Fibroblast of the conjunctiva (primary cell): ENCODE results near the gene ARMC9.

ENCODE experiments used
- DNase-seq: peaks from one replicate; pipeline ENCODE4 v3.0.0-alpha.2; 2010; ENCODE audit warnings: low read depth

Gene ARMC9

DNA sequence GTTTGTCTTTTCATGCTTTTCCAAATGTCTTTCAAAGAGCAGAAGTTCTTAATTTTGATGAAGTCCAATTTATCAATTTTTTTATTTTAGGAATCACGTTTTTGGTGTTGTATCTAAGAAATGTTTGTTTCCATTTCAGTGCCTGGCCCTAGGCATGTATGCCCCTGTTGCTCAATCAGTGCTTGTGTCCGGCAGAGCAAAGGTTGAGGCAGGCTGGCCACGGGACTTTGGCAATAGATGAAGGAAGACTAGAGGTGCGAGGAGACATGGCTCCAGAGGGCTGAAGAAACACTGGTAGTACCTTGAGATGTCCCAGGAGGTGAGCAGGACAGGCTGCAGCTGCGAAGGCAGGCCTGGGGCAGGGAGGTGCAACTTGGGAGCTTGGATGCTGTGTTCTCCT, 187.0 kb downstream of the ARMC9 start:
- no peak for DNase-seq

DNA sequence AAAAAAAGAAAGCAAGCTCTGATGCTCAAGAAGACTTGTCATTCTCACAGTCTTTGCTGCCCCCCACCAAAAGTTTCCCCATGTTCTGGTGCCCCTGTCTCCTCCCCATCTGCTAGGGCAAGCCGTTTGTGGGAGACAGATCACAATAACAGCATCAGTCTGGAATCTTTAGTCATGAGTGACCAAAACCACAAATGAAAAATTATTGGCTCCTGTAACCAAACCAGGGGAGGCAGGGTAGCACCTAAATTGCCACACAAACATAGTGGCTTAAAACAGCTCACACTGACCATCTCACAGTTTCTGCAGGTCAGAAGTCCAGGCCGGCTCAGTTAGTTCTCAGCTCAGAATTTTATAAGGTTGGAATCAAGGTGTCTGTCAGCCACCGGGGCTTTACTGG, 188.0 kb downstream of the ARMC9 start:
- DNase-seq, result no peak

DNA sequence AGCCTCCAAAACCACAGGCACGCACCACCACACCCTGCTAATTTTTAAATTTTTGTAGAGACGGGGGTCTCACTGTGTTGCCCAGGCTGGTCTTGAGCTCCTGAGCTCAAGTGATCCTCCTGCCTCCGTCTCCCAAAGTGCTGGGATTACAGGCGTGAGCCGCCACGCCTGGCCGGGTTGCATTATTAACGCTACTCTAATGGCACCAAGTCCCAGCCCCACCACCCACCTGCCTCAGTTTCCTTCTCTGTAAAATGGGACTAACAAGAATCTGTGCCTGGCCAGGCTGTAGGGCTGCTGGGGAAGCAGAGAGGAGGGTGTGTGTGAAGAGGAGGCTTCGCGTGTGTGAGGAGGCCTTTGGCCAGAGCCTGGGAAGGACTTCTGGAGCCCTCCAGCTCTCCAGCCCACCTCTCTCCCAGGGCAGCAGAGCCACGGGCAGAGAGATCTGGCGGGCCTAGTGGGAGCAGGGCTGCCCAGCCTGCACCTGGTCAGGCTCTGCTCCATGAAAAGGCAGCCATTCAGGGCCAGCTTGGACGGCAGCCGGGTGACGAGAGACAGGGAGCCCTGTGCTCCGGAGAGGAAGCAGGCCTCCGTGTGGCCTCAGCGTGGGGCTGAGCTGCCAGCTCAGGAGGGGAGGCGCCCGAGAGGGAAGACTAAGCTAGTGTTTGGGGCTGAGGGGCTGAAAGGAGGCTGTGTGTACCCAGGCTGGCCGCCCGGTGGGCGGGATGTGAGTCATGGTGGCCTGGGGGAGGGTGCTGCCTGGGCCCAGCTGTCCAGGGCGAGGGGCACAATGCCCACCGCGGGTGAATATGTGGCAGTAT, 189.7 kb downstream of the ARMC9 start:
- DNase-seq, result peak; percentile 9

DNA sequence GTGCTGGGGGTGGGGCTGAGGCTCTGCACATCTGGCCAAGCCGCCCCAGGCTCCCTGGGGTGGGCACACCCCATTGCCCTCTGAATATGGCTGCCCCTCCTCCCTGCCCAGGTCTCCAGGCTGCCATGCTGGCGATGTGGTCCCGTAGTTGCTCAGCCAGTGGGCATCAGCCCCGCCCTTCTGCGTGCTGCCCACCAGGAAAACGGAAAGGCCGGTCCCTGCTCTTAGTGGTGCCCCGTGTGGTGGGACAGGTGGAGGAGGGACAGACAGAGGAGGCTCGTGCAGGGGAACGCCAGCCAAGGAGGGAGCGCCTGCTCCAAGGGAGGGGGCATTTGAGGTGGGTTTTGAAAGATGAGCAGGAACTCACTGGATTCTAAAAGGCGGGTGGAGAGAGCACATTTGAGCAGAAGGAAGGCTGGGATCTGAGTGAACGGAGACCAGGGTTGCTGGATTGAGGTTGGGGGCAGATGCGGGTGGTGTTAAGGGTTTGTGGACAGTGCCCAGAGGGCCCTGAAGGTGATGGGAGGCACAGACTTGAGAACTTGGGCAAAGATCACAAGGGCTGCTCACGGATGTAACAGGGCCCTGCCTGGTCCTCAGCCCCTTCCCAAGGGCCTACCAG, 190.4 kb downstream of the ARMC9 start:
- DNase-seq, result no peak

DNA sequence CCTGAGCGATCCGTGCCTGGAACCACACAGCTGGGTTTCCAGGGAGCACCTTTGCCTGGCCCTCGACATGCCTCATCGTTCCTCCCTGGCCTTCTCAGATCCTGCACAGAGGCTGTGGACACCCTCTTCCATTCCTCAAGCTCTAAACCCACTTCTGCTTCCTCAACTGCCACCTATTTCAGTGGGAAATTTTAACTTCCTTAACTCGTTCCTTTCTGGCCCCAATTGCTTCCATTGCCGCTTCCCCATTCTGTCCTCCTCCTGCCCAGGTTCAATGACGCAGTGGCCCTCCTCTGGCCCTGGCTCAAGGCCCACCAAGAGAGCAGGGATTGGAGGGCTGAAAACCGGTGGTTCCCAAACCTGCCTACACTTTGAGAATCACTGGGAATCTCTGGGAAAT, 192.2 kb downstream of the ARMC9 start:
- DNase-seq, result no peak

DNA sequence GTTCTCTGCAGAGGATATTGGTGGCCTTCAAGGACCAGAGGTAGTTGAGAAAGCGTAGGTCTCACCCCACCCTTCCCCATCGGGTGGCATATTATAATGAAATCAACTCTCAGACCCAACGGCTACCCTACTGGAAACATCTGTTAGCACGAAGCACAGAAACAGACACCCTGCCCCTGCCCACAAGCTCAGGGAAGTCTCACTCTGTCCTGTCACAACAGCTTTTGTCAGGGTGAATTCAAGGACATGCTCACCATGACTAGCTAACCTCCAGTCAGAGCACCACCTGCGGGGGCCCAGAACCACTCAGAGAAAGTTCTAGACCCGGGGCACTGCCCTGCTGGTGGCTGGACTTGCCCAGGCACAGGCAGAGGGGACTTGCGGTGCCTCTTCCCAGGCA, 193.6 kb downstream of the ARMC9 start:
- no peak for DNase-seq

DNA sequence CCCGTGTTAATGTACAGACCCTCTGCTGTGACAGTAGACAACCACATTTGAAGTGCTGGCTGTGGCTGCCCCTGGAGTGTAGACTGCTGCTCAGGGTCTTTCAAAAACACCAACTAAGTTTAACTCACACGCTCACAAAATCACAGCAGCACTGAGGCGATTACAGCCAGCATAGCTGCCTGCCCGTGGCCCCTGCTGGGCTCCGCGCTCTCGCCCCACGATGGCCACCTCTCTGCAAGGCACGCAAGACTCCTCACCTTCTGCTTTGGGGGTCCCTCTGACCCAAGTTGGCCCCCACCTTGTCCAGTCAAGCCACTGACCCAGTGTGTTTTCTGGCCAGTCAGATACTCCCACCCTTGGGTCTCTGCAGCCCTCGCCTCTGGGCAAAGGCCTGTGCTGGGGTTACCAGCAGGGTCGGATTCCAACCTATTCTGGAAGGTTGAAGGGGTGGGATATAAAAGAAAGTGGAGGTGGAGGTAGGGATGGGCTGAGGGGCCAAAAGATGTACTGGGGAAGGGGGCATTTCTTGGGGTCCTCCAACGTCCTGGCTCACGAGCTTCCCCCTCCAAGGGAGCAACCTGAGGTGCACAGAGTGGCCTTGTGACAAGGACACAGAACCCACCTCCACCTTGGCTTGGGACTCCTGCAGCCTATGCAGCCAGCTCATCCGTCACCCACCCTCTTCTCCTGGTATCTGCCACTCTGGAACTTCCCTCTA, 194.2 kb downstream of the ARMC9 start:
- no peak for DNase-seq

DNA sequence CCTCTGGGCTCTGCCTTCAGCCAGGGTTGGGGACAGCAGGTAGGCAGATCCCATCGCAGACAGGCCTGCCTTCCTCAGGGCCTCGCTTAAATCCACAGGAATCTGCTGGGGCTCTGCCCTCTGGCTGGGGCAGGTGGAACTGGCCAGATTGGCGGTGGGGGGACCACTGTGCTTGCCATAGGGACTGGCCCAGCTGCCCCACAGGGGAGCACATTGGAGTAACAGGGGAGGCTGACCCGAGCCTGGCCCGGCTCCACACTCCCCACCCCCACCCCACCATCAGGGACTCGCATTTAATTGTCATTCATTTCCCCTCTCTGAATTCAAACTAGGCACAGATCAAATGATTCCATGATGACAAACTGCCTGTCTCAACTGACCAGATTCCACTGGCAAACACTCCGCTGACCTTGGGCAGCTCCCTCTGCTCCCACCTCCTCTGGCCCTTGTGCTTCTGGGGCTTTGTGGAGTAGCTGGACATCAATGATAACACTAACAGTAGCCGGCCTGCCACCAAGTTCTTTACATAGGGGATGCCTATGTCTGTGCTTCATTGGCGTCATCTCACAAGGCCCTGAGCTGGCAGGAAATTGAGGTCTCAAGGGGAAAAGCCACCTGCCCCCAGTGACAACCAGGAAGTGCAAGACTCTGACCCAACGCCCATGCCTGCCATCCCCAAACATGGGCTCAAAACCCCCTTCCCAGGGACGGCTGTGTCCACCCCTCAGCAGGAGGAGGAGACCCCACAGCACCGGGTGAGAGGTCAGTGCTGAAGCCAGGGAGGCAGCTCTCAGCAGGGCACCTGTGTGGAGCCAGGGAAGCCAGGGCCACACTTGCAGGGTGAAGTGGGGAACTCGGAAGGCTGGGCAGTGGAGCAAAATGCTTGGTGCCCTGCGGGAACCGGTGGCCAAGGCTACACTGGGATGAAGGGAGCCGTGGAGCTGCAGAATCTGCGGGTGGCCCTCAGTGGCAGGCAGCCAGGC, 195.0 kb downstream of the ARMC9 start:
- DNase-seq, result no peak

DNA sequence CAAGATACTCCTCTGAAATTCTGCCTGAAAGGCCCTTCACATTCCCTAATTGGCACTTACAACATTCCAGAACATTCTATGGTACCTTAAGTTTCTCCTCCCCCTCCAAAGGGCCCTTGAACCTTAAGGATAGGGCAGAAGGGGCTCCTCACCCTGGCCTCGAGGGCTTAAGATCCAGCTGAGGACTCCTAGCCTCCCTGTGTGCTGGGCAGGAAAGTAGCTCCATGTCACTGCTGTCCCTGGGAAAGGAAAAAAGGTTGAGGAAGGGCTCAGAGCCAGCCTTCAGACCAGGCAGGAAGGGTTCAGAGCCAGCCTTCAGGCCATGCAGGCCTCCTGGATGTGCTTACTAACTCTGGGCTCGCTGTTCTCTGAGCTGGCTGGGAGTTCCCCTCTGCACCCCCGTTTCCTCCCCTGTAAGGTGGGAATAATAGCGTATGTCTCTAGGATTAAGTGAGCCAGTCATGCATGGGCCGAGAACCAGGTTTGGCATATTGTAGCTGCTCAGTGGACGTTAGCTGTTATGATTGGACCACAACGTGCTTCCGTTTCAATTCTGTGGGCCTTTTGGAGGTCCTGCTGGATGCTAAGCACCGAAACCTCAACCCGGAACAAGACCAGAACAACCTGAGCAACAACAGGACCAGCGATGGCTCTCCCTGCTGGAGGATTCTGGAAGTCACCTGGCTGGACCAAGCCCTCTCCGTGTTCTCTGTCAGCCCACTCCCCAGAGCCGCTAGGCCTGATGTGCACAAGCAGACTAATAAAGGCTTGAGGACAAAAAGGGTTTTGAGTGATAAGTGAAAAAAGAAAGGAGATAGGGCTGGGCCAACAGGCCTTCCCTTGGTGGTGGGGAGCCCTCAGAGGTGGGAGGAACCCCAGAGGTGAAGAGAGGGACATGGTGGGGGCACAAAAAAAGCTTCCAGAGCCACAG, 196.0 kb downstream of the ARMC9 start:
- no peak for DNase-seq

DNA sequence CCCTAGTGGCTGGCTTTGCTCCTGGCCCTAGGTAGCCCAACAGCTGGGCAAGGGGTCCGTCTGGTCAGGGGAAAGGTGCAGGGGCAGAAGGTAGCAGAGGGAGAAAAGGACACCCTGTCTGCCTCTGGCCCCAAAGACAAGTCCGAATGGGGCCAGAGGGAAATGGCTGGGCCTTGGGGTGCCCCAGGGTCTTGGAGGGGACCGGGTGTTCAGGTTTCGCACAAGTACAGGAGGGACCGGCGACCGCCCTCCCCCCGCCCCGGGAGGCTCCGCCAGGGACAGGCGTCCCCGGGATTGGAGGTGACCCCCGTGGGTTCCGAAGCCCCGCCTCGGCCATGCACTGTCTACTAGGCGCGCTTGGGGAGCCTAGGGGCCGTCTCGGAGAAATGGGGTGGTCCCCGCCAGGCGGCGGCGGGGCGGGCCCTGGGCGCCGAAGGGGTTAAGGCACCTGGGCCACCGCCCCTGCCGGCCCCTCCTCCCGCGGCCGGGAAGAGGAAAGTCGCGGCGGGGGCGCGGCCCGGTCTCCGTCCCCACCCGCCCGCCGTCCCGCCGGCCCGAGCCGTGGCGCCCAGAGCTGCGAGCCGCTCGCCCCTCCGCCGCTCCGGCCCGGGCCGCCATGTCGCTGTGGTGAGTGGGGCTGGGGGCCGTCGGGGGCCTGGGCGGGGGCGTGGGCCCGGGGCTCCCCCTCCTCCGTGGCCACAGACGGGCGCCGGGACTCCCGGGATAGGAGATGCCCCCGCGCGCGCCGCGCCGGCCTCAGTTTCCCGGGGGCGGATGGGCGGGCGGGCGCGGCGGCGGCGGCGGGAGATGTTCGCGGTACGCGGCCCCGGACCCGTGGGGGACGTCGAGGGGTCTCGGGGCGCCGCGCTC, 197.0 kb downstream of the ARMC9 start, which contains the start of gene B3GNT7:
B3GNT7 (plus strand) TSS at position 523 of the 870 bp plus-strand sequence; CDS start at position 617, 94 bp downstream.
- no peak for DNase-seq

DNA sequence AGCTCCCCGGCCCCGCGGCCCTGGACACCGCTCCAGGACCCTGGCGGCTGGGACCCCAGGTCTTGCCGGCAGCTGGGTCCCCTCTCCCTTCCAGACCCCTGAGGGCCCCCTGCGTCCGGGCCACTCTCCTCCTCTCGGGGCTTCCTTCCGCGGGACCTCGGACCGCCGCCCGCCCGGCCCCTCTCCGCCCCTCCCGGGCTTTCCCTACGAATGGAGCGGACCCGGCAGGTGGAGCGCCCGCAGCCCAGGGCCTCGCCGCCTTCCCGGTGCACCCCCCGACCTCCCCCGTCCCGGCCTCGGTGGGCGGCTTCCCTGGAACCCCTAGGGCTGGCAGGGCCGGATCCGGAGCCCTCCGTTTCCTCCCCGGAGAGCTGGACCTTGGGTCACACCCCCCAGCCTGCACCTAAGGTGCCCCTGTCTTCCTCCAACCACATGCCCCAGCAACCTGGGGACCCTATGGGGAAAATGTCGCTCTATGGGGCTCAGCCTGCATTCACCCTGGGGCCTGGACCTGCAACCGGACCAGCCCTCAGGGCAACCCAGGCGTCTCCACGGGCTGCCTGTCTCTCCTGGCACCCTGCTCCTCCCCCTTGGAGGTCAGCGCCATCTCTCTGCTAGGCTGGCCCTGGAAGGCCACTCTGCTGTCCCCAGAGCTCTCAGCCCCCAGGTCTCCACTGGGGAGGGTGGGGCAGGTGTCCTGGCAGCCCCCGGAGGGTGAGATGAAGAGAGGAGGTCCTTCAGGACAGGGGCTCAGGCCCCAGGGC, 197.8 kb downstream of the ARMC9 start:
- no peak for DNase-seq

DNA sequence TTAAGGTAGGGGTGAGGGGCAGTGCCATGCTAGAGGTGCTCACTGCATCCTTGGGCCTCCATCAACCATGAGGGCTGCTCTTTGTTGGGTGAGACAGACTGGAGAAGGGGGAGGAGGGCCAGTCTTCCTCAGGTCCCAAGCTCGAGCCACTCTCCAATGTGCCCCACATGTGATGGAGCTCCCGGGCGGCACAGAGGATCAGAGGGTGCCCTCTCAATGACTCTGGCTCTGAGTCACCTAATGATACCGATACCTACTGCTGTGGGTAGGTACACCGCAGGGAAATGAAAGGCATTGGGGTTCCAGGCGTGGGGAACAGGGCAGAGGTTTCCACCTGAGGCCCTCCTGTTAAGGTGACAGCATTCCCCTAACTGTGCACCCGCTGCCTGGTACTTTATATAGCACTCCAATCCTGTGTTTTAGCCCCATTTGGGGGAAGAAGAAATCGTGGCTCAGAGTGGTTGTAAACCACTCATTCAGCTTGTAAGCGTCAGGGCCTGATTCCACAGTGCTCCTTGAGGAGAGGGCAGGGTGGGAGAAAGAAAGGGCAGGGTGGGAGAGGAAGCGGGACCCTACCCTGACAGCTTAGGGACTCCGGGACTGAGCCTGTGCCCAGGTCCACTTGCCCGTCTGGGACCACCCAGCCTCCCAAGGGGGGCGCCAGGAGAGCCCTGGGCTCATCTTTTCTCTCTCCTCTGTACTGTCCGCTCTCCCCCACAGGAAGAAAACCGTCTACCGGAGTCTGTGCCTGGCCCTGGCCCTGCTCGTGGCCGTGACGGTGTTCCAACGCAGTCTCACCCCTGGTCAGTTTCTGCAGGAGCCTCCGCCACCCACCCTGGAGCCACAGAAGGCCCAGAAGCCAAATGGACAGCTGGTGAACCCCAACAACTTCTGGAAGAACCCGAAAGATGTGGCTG, 198.8 kb downstream of the ARMC9 start:
- DNase-seq, result no peak

DNA sequence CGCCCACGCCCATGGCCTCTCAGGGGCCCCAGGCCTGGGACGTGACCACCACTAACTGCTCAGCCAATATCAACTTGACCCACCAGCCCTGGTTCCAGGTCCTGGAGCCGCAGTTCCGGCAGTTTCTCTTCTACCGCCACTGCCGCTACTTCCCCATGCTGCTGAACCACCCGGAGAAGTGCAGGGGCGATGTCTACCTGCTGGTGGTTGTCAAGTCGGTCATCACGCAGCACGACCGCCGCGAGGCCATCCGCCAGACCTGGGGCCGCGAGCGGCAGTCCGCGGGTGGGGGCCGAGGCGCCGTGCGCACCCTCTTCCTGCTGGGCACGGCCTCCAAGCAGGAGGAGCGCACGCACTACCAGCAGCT, 199.5 kb downstream of the ARMC9 start:
- DNase-seq, result no peak

DNA sequence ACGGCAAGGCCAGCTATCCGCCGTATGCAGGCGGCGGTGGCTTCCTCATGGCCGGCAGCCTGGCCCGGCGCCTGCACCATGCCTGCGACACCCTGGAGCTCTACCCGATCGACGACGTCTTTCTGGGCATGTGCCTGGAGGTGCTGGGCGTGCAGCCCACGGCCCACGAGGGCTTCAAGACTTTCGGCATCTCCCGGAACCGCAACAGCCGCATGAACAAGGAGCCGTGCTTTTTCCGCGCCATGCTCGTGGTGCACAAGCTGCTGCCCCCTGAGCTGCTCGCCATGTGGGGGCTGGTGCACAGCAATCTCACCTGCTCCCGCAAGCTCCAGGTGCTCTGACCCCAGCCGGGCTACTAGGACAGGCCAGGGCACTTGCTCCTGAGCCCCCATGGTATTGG, 200.2 kb downstream of the ARMC9 start:
- DNase-seq, result no peak

DNA sequence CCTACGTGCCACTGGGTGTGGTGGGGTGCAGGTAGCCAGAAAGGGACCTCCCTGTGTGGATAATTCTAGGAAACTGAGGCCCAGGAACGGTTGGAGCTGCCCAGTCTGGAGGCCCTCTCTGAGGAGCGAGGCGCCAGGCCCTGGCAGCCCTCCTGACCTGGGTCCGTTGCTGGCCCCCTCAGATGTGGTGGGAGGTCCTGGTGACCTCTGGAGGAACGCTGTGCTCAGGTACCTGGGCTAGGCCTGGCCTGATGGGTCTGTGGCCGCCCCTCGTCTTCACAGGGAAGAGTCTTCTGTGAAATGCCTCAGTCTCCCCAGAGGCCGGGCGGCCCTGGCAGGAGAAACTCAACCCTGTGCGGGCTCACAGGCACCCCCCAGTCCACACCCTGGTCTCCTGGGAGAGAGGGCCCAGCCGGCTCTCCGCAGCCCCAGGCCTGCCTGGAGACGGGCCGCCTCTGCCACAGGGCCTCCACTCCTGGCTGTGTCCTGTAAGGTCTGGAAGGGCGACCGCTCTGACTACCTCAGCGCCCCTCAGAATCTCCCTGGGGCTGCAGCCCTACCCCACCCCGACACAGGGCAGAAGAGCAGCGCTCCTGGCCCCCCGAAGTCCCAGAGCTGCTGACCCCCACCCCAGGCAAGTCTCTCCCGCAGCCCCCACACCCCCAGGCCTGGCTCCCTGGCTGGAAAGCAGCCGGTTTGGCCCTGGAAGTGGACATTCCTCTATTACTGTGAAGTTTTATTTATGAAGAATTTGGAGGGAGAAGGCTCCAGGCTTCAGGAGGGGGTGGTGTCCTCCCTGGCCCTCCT, 200.8 kb downstream of the ARMC9 start:
- DNase-seq, result no peak

DNA sequence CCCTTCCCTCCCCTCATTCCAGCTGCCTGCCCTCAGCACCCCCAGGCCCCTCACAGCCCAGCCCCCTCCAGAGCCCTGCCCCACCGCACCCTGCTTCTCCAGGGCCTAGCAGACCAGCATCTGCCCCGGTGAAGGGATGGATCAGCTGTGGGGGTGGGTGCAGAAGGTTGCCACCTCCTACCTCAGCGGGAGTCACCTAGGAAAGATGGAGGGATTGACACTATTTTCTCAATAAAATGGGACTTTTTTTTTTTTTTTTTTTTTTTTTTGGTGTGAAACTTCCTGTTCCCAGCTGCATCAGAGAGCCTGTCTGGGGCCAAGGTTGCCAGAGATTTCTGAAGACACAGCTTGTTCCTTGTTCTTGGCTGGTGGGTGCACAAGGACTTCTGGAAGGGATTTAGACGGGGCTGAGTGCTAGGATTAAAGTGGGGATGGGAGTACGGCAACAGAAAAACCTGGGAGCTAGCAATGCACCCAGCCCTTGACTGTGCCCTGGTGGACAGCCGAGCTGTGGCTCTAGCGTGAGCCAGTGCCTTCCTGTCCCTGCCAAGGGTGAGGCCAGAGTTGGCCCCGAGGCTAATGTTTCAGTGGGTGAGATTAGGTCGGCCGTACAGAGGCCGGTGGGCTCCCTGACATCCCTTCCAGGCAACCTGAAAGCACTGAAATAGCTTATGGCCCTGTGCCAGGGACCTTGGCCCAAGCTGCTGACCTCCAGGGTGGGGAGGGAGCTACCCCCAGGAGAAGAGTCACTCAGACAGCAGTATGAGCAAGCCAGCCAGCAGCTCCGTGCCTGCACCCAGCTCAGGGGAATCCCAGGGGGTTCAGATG, 201.6 kb downstream of the ARMC9 start:
- no peak for DNase-seq
